GM21360 (cell line): ENCODE data around the gene OLFML3.

Experiments
- ATAC-seq: cut with Tn5 transposase; IDR thresholded peaks from one replicate; pipeline ENCODE4 v1.9.1; 2021; ENCODE audit warnings: mild to moderate bottlenecking, moderate library complexity; ENCODE audit not compliant: unreplicated experiment

The OLFML3 gene

GRCh38 chr1:114024049-114024448 lies 44.8 kb downstream of the OLFML3 start:
- no peak for ATAC-seq

- ATAC-seq: no peak
These were observed 46.5 kb downstream of the OLFML3 start for GRCh38 chr1:114025609-114026401.

- no peak for ATAC-seq
These were observed 47.5 kb downstream of the OLFML3 start for GRCh38 chr1:114026797-114027196.
